Panc1 (cell line): ENCODE results near the gene SYTL1.

ENCODE experiments used
- CTCF ChIP-seq: fragments of 450-650 bp; IDR thresholded peaks from 2 replicates; pipeline ENCODE4 v1.5.1; 2017; ENCODE audit warnings: mild to moderate bottlenecking
- POLR2AphosphoS5 ChIP-seq: IDR thresholded peaks from 2 replicates; pipeline ENCODE4 v1.6.1; 2012; ENCODE audit warnings: mild to moderate bottlenecking, low read depth, low read length, moderate library complexity
- SIN3A ChIP-seq: IDR thresholded peaks from 2 replicates; pipeline ENCODE4 v1.6.1; 2012; ENCODE audit warnings: low read depth, mild to moderate bottlenecking, low read length, moderate library complexity, borderline replicate concordance; ENCODE audit not compliant: insufficient read depth

DNA sequence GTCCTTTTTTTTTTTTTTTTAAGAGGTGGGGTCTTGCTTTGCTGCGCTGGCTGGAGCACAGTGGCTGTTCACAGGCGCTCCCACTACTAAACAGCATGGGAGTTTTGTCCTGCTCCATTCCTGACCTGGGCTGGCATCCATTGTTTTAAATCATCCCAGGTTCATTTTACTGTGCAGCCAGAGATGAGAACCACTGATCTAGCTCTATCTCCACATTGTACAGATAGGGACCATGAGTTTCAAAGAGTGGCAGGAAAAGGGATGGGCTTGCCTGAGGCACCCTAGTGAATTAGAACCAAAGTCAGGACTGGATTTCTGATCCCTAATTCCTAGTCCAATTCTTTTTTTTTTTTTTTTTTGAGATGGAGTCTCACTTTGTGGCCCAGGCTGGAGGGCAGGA, 27.1 kb upstream of the SYTL1 start:
- TF ChIP-seq CTCF, result no peak
- TF ChIP-seq POLR2AphosphoS5, result no peak
- no peak for TF ChIP-seq SIN3A
